Gastrocnemius medialis (tissue), 4 donors: Measurements from ENCODE around the gene COLEC12.

ENCODE experiments used
- CTCF ChIP-seq, 5 experiments: fragments of 450-650 bp in 3 of 5; fragments of 200-600 bp in 2 of 5; sonication (generic) in 2 of 5; IDR thresholded peaks in 4 of 5; conservative IDR thresholded peaks in 1 of 5; 1 replicate in 4 of 5; 2 replicates in 1 of 5; pipeline ENCODE4 v1.5.1; 2016 to 2019; ENCODE audit warnings: antibody characterized with exemption in 5 of 5, mild to moderate bottlenecking in 3 of 5, moderate library complexity in 3 of 5
- POLR2A ChIP-seq, 2 donors: fragments of 450-650 bp; IDR thresholded peaks; one replicate each; pipeline ENCODE4 v1.6.1; 2017; ENCODE audit warnings: antibody characterized with exemption in 2 of 2, mild to moderate bottlenecking in 2 of 2, moderate library complexity in 2 of 2

DNA sequence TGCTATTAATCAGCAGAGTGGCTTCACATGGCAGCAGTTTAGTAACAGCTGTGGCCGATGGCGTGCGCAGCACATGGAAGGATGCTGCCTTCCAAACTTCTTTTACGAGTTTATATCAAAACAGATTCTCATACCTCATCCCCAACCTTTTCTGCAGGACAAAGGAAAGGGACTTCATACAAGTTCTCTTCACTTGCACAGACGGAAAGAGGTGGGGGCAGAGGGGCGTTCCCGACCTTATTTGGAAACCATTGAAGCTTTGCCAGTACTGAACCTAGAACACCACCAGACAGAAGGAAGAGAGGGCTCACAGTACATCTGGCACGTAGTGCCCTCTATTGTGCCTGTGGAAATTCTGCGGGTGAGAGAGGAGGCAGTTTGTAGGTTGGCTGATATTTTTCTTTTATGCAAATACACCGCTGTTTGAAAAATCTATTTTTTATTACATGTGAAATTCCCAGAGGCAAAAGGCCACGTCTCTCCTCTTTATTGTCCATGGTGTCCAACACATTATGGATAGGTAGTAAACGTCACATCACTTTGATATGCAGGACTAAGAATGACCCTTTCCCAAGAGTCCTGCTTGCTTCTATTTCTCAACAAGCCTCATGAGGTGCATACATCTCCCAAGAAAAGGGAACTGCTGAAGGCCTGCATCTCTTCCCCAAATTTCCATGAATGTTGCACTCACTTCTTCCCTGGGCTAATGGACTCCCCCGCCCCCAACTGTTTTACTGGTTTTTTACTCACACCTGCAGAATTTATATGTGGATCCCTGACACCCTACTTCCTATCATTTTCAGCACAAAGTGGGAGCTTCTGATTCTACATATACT is 31.3 kb downstream of the COLEC12 start:
- no peak for TF ChIP-seq POLR2A (IDR thresholded peaks at IDR 0.05)
- no peak for TF ChIP-seq CTCF (IDR thresholded peaks at IDR 0.05 in 4 of 5, conservative IDR thresholded peaks at IDR 0.05 in 1 of 5)
